Activated T-cell treated with anti-CD3 and anti-CD28 coated beads for 48 hours (primary cell): ENCODE measurements around the gene UBN2.
"Not testable (repeated sequence)": the region's sequence is repeated elsewhere in the genome, so short reads cannot be mapped to it uniquely, and the experiment has no call there.

Experiments
- DNase-seq: peaks from one replicate; pipeline ENCODE4 v3.0.0-alpha.2; 2020; ENCODE audit warnings: low read depth

The UBN2 gene

GRCh38 chr7:139230774-139231512 lies at the start of gene UBN2:
Gene UBN2, plus strand, starts transcription at chr7:139231237. Its CDS starts 248 bp downstream, at chr7:139231485.
- DNase-seq, result peak; percentile 91

- DNase-seq, result no peak
Measured at GRCh38 chr7:139181404-139181803, 49.6 kb upstream of the UBN2 start.

GRCh38 chr7:139182363-139182762 lies 48.7 kb upstream of the UBN2 start:
- DNase-seq, result no peak

- DNase-seq, result no peak
Measured at GRCh38 chr7:139183251-139183650, 47.8 kb upstream of the UBN2 start.

- DNase-seq, result no peak
Measured at GRCh38 chr7:139183878-139184338, 47.1 kb upstream of the UBN2 start.

- no peak for DNase-seq
Measured at GRCh38 chr7:139186146-139186545, 44.9 kb upstream of the UBN2 start.

GRCh38 chr7:139189357-139189756 lies 41.7 kb upstream of the UBN2 start:
- no peak for DNase-seq

GRCh38 chr7:139192014-139192706 lies 38.9 kb upstream of the UBN2 start:
- DNase-seq, result no peak

GRCh38 chr7:139200382-139200781 lies 30.7 kb upstream of the UBN2 start:
- DNase-seq, result no peak

GRCh38 chr7:139203992-139204391 lies 27.0 kb upstream of the UBN2 start:
- DNase-seq, result no peak

GRCh38 chr7:139205843-139206242 lies 25.2 kb upstream of the UBN2 start:
- DNase-seq, result no peak

- DNase-seq, result no peak
Measured at GRCh38 chr7:139212133-139212532, 18.9 kb upstream of the UBN2 start.

- not testable (repeated sequence) for DNase-seq
Measured at GRCh38 chr7:139213489-139213888, 17.5 kb upstream of the UBN2 start.

GRCh38 chr7:139218173-139218572 lies 12.9 kb upstream of the UBN2 start:
- DNase-seq, result no peak

GRCh38 chr7:139224219-139224618 lies 6.8 kb upstream of the UBN2 start:
- DNase-seq, result no peak

- not testable (repeated sequence) for DNase-seq
Measured at GRCh38 chr7:139224836-139225235, 6.2 kb upstream of the UBN2 start.

- not testable (repeated sequence) for DNase-seq
Measured at GRCh38 chr7:139225286-139226157, 5.5 kb upstream of the UBN2 start.

- not testable (repeated sequence) for DNase-seq
Measured at GRCh38 chr7:139226158-139226515, 4.9 kb upstream of the UBN2 start.

GRCh38 chr7:139226988-139227488 lies 4.0 kb upstream of the UBN2 start:
- not testable (repeated sequence) for DNase-seq

- DNase-seq, result no peak
Measured at GRCh38 chr7:139230023-139230422, 1.0 kb upstream of the UBN2 start.

- DNase-seq, result no peak
Measured at GRCh38 chr7:139230484-139230773, 608 bp upstream of the UBN2 start.
